Measurements from ENCODE around the gene FXYD7.
"Not testable (repeated sequence)": the region's sequence is repeated elsewhere in the genome, so short reads cannot be mapped to it uniquely, and the experiment has no call there.

Gene FXYD7

DNA sequence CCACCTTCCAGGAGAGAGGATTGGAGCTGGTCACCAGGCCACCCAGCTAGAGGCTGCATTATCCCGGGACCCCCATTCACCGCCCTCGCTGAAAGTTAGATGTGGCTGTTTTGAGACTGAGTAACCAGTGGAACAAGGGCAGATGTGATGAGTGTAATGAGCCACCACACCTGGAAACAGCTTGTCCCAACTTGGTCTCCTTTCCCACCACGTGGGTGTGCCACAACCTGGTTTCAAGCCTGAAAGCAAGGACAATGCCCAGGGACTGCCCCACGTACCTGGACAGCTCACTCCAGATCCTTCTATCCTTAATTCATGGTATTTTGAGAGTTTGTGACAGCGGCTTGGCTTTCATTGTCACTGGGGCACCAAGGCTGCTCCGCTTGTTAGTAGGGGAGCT lies 15.2 kb upstream of the FXYD7 start:
- DNase-seq (ENCODE audit: low read depth) = no peak

GRCh38 chr19:35128398-35129057 lies 14.5 kb upstream of the FXYD7 start:
- no peak for DNase-seq (ENCODE audit: low read depth)

DNA sequence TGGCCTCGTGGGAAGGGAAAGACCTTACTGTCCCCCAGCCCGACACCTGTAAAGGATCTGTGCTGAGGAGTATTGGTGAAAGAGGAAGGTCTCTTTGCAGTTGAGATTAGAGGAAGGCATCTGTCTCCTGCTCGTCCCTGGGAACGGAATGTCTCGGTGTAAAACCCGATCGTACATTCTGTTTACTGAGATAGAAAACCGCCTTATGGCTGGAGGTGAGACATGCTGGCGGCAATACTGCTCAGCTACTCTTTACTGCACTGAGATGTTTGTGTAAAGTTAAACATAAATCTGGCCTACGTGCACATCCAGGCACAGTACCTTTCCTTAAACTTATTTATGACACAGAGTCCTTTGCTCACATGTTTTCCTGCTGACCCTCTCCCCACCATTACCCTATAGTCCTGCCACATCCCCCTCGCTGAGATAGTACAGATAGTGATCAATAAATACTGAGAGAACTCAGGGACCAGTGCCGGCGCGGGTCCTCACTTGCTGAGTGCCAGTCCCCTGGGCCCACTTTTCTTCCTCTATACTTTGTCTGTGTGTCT lies 13.3 kb upstream of the FXYD7 start:
- DNase-seq (ENCODE audit: low read depth) = not testable (repeated sequence)

- no peak for DNase-seq (ENCODE audit: low read depth)
Measured at GRCh38 chr19:35130761-35131720, 12.0 kb upstream of the FXYD7 start.

GRCh38 chr19:35132254-35132653 lies 10.8 kb upstream of the FXYD7 start:
- DNase-seq (ENCODE audit: low read depth) = no peak

DNA sequence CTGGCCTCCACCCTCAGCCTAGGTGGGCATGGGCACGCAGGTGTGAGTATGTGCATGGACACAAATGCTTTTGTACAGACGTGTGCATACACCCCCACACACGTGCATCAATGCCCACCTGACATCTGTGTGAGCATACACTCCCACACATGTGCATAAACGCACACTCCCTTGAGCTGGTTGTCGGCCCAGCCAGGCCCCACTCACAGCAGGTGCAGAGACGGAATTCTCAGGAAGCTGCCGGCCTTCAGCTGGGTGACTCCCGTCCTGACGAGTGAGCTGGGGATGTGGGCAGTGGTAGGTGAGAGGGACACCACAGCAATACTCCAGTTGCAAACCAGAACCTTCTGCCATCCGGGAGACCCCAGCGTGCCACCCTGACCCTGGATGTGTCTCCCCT lies 9.2 kb upstream of the FXYD7 start:
- no peak for DNase-seq (ENCODE audit: low read depth)

DNA sequence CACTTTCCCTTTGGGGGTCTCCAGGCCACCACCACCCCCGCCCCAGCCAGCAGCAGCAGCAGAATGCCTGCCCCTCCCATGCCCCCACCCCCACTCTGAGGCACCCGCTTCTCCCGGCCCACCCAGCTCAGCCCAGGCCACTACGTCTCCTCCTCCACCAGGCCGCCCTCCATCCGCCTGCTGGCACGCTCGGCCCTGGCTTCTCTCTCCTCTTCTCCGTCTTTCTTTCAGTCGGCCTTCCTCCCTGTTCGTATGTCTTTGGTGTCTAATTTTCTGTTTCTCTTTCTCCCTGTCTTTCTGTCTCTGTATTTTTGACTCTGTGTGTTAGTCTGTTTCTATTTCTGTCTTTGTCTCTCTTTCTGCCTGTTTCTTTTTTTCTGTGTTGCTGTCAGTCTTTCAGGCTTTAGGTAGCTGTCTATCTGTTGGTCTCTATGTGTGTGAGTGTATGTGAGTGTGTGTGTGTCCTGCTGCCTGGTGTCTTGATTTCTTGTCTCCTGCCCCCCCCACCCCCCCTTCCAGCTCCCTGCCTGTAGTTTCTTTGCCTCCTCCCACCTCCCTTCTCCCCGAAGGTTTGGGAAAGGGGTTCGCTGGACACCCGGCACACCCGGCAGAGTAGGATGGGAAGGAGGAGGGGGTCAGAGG lies 8.3 kb upstream of the FXYD7 start, which contains the start of gene LGI4:
Gene LGI4, minus strand, starts transcription at position 459 of the 642 bp plus-strand sequence. Its CDS starts 379 bp downstream, at position 80.
- no peak for DNase-seq (ENCODE audit: low read depth)

- no peak for DNase-seq (ENCODE audit: low read depth)
Measured at GRCh38 chr19:35135389-35135909, 7.6 kb upstream of the FXYD7 start.

GRCh38 chr19:35136231-35136630 lies 6.8 kb upstream of the FXYD7 start:
- DNase-seq (ENCODE audit: low read depth) = no peak

DNA sequence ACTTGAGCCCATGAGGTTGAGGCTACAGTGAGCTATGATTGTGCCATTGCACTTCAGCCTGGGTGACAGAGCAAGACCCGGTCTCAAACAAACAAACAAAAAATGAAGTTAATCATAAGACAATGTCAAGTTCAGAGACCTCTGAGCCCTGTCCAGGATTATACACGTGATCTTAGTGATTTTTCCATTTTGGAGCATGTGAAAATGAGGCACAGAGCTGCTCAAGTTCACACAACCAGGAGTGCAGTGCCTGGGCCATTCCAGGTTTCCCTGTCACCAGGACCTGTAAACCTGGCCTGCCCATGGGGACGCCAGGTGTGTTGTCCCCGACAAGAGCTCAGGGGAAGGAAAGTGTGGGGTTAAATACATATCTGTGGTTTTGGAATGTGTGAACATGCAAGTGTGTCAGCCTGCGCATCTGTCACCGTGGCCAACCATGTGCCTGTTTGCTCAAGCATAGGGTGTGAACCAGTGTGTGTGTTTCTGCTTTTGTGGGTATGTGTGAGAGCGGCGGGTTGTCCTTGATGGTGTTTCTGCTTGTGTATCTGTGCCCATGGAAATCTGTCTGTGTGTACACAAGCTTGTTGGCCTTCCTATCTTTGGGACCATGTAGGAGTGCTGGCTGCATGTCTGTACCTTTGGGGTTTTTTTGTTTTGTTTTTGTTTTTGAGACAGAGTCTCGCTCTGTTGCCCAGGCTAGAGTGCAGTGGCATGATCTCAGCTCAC lies 5.9 kb upstream of the FXYD7 start:
- no peak for DNase-seq (ENCODE audit: low read depth)

DNA sequence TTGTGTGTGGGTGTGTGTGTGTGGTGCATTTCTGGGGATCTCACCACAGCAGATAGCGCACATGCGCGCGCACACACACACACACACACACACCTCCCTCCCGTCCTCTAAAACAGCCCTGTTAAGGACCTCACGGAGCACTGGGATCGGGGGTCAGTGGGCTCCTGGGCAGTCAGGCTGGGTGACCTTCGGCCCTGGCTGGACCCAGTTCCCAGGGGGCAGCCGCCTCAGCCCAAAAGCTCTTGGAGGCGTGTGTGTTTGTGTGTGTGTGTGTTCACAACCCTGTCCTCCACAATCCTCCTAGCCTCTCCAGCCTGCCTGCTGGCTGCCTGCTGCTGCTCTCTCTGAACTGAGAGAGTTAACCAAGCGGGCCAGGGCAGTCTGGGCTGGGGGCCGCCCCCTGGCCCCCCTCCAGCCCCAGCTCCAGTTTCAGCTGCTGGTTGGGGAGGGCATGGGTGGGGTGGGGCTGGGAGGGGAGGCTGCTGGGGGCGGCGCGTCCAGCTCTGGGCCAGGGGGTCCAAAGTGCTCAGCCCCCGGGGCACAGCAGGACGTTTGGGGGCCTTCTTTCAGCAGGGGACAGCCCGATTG lies 4.7 kb upstream of the FXYD7 start, which contains the start of gene FXYD1:
Gene FXYD1, plus strand, starts transcription at position 520 of the 588 bp plus-strand sequence. CDS start 1,256 bp downstream, outside the sequence.
- DNase-seq (ENCODE audit: low read depth) = no peak

DNA sequence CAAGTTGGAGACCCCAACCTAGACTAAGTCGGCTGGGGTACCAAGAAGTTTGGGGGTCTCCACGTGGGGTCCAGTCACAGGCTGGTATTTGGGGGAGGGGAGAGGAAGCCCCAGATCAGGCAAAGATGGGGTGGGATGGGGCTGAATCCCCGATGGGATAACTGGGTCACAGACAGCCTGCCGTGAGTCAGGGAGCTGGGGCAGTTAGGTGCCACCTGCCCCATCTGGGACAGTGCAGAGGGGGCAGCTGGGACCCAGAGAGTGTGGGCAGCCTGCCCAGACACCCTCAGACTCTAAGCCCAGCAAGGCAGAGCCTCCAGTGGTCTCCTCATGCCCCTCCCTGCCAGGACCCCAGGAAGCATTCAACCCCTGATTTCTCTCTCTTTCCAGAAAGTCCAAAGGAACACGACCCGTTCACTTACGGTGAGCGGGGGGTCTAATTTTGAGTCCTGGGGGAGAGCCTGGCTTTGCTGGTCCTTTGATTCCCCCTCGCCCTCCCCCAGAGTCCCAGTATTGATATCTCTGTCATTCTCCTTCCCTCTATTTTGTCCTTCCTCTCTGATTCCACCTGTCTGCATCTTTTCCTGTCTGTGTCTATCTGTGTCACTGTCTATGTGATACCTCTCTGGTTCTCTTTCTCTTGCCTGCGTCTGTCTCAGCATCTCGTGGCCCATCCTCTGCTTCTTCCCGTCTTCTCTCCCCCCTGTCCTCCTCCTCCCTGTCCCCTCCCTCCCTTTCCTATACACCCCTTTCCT lies 2.7 kb upstream of the FXYD7 start:
- DNase-seq (ENCODE audit: low read depth) = no peak

DNA sequence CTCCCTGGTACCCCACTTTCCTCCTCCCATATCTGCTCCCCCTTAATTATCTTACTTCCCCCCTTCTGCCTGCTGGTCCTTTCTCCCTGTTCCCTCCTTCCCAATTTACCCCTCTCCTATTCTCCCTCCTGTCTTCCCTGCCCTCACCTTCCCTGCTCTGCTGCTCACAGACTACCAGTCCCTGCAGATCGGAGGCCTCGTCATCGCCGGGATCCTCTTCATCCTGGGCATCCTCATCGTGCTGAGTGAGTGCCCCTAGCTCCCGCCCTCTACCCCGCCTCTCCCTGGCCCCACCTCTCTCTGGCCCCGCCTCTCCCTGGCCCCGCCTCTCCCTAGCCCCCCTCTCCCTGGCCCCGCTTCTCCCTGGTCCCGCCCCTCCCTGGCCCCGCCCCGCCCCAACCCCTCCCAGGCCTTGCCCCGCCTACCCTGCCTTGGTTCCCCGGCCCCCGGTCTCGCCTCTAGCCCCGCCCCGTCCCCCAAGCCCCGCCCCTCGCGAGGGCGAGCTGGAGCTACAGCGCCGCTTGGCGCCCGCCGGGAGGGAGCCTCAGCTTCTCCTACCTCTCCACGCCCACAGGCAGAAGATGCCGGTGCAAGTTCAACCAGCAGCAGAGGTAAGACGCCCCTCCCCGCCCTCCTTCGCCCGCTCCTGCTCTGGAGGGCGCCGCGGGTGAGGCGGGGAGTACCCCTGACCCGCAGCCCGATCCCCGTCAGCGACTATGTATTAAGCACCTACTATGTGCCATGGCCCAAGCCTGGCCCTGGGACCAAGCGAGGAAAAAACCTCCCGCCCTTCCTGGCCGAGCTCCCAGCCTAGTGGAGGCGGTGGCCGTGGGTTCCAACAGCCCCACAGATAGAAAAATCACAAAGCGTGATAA lies 1.9 kb upstream of the FXYD7 start:
- DNase-seq (ENCODE audit: low read depth) = peak; percentile 71

DNA sequence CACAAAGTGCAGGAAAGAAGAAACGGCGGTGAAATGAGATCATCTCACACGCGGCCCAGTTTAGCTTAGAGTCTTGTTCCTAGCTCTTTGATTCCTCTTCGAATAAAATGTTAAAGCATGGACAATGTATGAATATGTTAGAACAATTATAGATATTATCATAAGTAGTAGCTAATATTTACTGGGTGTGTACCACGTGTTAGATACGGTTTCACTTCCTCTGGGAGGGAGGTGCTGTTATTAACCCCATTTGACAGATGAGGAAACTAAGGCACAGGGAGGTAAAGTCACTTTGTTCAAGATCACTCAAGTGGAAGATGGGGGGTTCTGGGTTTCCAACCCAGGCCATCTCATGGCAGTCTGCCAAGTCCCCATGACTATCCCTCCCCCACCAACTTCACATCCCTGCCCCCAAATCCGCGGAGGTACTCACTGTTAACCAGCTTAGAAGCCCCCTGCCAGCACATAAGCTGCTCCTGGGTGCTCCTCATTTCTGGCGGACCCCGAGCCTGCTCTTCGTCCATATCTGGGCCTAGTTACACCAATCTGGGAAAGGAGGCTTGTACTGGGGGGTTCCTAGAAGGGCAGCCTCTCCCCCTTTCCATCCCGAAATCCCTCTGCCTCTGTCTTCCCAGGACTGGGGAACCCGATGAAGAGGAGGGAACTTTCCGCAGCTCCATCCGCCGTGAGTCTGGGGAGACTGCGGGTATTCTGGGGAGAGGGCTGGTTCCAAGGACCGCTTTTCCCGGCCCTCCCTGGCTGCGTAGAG lies 1.0 kb upstream of the FXYD7 start:
- DNase-seq (ENCODE audit: low read depth) = no peak

DNA sequence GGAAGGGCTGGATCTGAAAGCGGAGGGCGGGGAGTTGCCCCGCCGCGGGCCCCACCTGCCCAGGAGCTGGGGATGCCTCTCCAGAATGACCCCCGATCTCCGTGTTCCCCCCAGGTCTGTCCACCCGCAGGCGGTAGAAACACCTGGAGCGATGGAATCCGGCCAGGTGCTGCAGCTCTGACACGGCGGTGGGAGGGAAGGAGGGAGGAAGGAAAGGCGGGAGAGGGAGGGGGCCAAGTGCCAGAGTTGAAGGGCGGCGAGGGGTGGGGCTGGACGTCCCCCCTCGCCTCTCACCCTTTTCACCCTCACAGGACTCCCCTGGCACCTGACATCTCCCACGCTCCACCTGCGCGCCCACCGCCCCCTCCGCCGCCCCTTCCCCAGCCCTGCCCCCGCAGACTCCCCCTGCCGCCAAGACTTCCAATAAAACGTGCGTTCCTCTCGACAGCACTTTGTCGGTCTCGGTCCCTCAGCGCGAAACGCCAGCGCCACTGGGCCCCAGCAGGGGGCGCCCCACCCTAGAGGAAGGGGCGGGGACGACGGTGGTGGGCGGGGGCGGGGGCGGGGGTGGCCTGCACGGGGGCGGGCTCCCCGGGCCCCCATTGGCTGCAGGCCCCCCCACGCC lies 337 bp upstream of the FXYD7 start:
- no peak for DNase-seq (ENCODE audit: low read depth)

DNA sequence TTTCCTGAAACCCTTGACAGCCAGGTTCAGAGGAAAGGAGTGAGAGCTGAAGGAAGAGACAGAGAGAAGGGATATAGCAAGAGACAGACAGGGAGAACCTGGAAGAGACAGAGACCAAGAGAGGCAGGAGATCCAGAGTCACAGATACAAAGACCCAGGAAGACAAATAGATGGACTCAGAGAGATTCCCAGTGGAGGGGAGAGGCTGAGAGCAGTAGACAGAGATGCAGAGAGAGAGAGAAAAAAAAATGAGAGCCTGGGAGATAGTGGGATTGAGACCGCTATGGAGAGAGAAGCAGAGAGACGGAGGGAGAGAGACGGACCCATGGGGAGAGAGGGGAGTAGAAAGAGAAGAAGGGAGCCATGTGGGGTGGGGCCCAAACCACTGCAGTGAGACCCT lies 763 bp downstream of the FXYD7 start:
- no peak for DNase-seq (ENCODE audit: low read depth)

DNA sequence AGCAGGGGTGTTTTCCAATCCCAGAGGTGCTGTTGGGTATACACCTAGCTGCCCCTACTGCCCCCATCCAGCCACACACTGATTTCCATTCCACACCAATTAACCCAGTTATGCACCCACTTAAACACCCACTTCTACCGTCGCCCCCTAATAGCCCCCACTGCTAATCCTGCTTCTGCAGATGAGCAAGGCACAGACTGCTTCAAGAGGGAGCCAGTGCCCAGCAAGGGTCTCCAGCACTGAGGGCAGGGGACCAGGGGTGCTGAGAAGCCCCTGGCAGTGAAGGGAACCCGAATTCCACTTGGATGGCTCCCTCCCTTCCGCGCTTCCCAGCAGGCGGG lies 1.2 kb downstream of the FXYD7 start:
- DNase-seq (ENCODE audit: low read depth) = no peak
